Amygdala (tissue), 56 donors: ENCODE data around the gene GPR176.
"Not testable (repeated sequence)": the region's sequence is repeated elsewhere in the genome, so short reads cannot be mapped to it uniquely, and the experiment has no call there.

Source experiments
- DNase-seq, 56 donors: peaks; one replicate each; lab custom pipeline; 2025; lab: John Stamatoyannopoulos, UW

Gene GPR176

GRCh38 chr15:39893051-39893450 is 27.0 kb downstream of the GPR176 start:
- not testable (repeated sequence) for DNase-seq

GRCh38 chr15:39892418-39892817 is 27.6 kb downstream of the GPR176 start:
- no peak for DNase-seq

GRCh38 chr15:39890621-39891020 is 29.4 kb downstream of the GPR176 start:
- DNase-seq, result no peak

GRCh38 chr15:39889601-39890000 is 30.5 kb downstream of the GPR176 start:
- DNase-seq, result no peak

- DNase-seq, result no peak
Measured at GRCh38 chr15:39888809-39889208, 31.3 kb downstream of the GPR176 start.

GRCh38 chr15:39888243-39888642 is 31.8 kb downstream of the GPR176 start:
- no peak for DNase-seq

- DNase-seq, result peak in 8 of 56 donors; percentile 0 to 20 (median 5)
Measured at GRCh38 chr15:39887832-39888231, 32.2 kb downstream of the GPR176 start.

GRCh38 chr15:39887211-39887610 is 32.9 kb downstream of the GPR176 start:
- DNase-seq, result no peak

- no peak for DNase-seq
Measured at GRCh38 chr15:39886418-39886817, 33.6 kb downstream of the GPR176 start.

GRCh38 chr15:39885099-39885777 is 34.8 kb downstream of the GPR176 start:
- DNase-seq, result no peak

GRCh38 chr15:39884351-39884750 is 35.7 kb downstream of the GPR176 start:
- no peak for DNase-seq

GRCh38 chr15:39882602-39883001 is 37.5 kb downstream of the GPR176 start:
- DNase-seq, result no peak

- DNase-seq, result no peak
Measured at GRCh38 chr15:39881790-39882189, 38.3 kb downstream of the GPR176 start.

- no peak for DNase-seq
Measured at GRCh38 chr15:39880718-39881387, 39.2 kb downstream of the GPR176 start.

- no peak for DNase-seq
Measured at GRCh38 chr15:39878406-39878785, 41.7 kb downstream of the GPR176 start.

- peak in 3 of 56 donors; percentile 0 to 4 (median 2) for DNase-seq
Measured at GRCh38 chr15:39874890-39875549, 45.0 kb downstream of the GPR176 start.

- no peak for DNase-seq
Measured at GRCh38 chr15:39873978-39874377, 46.1 kb downstream of the GPR176 start.

GRCh38 chr15:39870537-39870936 is 49.5 kb downstream of the GPR176 start:
- no peak for DNase-seq

- DNase-seq, result no peak
Measured at GRCh38 chr15:39869858-39870515, 50.1 kb downstream of the GPR176 start.

GRCh38 chr15:39869254-39869653 is 50.8 kb downstream of the GPR176 start:
- no peak for DNase-seq

GRCh38 chr15:39868396-39868795 is 51.7 kb downstream of the GPR176 start:
- no peak for DNase-seq
